NB4 (cell line): ENCODE data around the gene FOSL2.

Source experiments
- CTCF ChIP-seq: IDR thresholded peaks from one replicate; pipeline ENCODE4 v1.5.1; 2012; ENCODE audit warnings: low read depth, low read length
- MAX ChIP-seq: IDR thresholded peaks from 2 replicates; pipeline ENCODE4 v1.6.1; 2011; ENCODE audit warnings: low read depth, low read length
- MYC ChIP-seq: IDR thresholded peaks from 2 replicates; pipeline ENCODE4 v1.6.1; 2011; ENCODE audit warnings: low read depth, low read length
- POLR2A ChIP-seq: IDR thresholded peaks from 2 replicates; pipeline ENCODE4 v1.6.1; 2011; ENCODE audit warnings: mild to moderate bottlenecking; ENCODE audit not compliant: insufficient read length; ENCODE audit errors: extremely low read depth

- no peak for TF ChIP-seq CTCF
- TF ChIP-seq POLR2A: no peak
- no peak for TF ChIP-seq MYC
- no peak for TF ChIP-seq MAX
Observed at GRCh38 chr2:28462122-28462521, 69.5 kb downstream of the FOSL2 start.
